GM23248 (cell line): Measurements from ENCODE around the gene PTCH1. TPM values are rescaled to one million over a fixed set of nuclear protein-coding genes. Genes with fewer than 3 reads are reported as not detected.

ENCODE experiments used
- DNase-seq: peaks from one replicate; pipeline ENCODE4 v3.0.0-alpha.2; 2015
- H2AFZ ChIP-seq: fragments of 200-600 bp; sonication (generic); 2 replicates; pipeline ENCODE4 v1.6.1; 2016; ENCODE audit warnings: antibody characterized with exemption
- H3F3A ChIP-seq: fragments of 200-600 bp; sonication (generic); 2 replicates; pipeline ENCODE4 v1.6.1; 2016; ENCODE audit warnings: mild to moderate bottlenecking, antibody characterized with exemption, mixed run types; ENCODE audit not compliant: insufficient read depth
- H3K27ac ChIP-seq: fragments of 200-600 bp; sonication (generic); 2 replicates; pipeline ENCODE4 v1.5.1; 2016; ENCODE audit warnings: mild to moderate bottlenecking
- H3K27me3 ChIP-seq: fragments of 200-600 bp; sonication (generic); replicated peaks from 2 replicates; pipeline ENCODE4 v1.6.1; 2016; ENCODE audit warnings: mild to moderate bottlenecking; ENCODE audit not compliant: insufficient read depth
- H3K36me3 ChIP-seq: fragments of 200-600 bp; sonication (generic); 2 replicates; pipeline ENCODE4 v1.6.1; 2016; ENCODE audit warnings: low read depth, mild to moderate bottlenecking
- H3K4me1 ChIP-seq: fragments of 200-600 bp; sonication (generic); 2 replicates; pipeline ENCODE4 v1.6.1; 2016; ENCODE audit warnings: mild to moderate bottlenecking; ENCODE audit not compliant: insufficient read depth
- H3K4me2 ChIP-seq: fragments of 200-600 bp; sonication (generic); one replicate; pipeline ENCODE4 v1.6.1; 2016; ENCODE audit warnings: mild to moderate bottlenecking; ENCODE audit not compliant: unreplicated experiment
- H3K4me3 ChIP-seq: fragments of 200-600 bp; sonication (generic); 2 replicates; pipeline ENCODE4 v1.5.1; 2016; ENCODE audit warnings: mild to moderate bottlenecking
- H3K79me2 ChIP-seq: fragments of 200-600 bp; sonication (generic); 2 replicates; pipeline ENCODE4 v1.6.1; 2016; ENCODE audit warnings: mild to moderate bottlenecking; ENCODE audit not compliant: insufficient read depth
- H3K9ac ChIP-seq: fragments of 200-600 bp; sonication (generic); 2 replicates; pipeline ENCODE4 v1.6.1; 2016; ENCODE audit warnings: mild to moderate bottlenecking
- H3K9me2 ChIP-seq: fragments of 200-600 bp; sonication (generic); 2 replicates; pipeline ENCODE4 v1.6.1; 2016; ENCODE audit warnings: mixed run types, mild to moderate bottlenecking, moderate library complexity; ENCODE audit not compliant: insufficient read depth
- H3K9me3 ChIP-seq: fragments of 200-600 bp; sonication (generic); one replicate; pipeline ENCODE4 v1.6.1; 2017; ENCODE audit warnings: low read depth
- H4K20me1 ChIP-seq: fragments of 200-600 bp; sonication (generic); 2 replicates; pipeline ENCODE4 v1.6.0; 2016; ENCODE audit not compliant: insufficient read depth
- EZH2 ChIP-seq: fragments of 200-600 bp; sonication (generic); IDR thresholded peaks from 2 replicates; pipeline ENCODE4 v1.6.1; 2018; ENCODE audit warnings: antibody characterized with exemption, mild to moderate bottlenecking; ENCODE audit not compliant: insufficient read depth, poor library complexity, severe bottlenecking
- EZH2phosphoT487 ChIP-seq: fragments of 200-600 bp; sonication (generic); IDR thresholded peaks from 2 replicates; pipeline ENCODE4 v1.6.1; 2018; ENCODE audit warnings: antibody characterized with exemption, moderate library complexity, mild to moderate bottlenecking, low read depth; ENCODE audit not compliant: insufficient read depth
- WGBS, 2 experiments: methylation state at CpG; one replicate each; pipeline ENCODE4 v1.1.6; 2015 to 2017; ENCODE audit warnings: low lambda C conversion rate in 2 of 2, low coverage in 1 of 2; ENCODE audit errors: missing lambda C conversion rate in 2 of 2; 5-methylcytosine and 5-hydroxymethylcytosine counted together
- in situ Hi-C: fragments of 300-500 bp; cut with MboI; formaldehyde crosslinking; loops from 2 replicates; pipeline ENCODE4 v1.15.0; 2020
- polyA plus RNA-seq: library from polyadenylated mRNA; unstranded; fragments of >200 nt; fragmentation: Nextera tagmentation; extraction: Ambion mirVana; gene quantifications from 2 replicates; pipeline ENCODE4 v1.2.1, GENCODE V29; 2016
- total RNA-seq: library from RNA; depleted of rRNA; stranded (reverse); fragments of >200 nt; shearing (Covaris generic); gene quantifications from 2 replicates; pipeline ENCODE4 v1.2.3, GENCODE V29; 2014

Gene PTCH1
- total and polyA plus RNA-seq, 2 experiments from 2014 or later: 3.8 to 7.3 TPM

- no peaks in the 10 kb centered on the region for H4K20me1 ChIP-seq
- no peak overlapping the region for H3K27ac ChIP-seq
- no peaks in the 10 kb centered on the region for H3K9me3 ChIP-seq
- no peaks in the 10 kb centered on the region; the same call in 1 of the 2 replicates for H3K9me2 ChIP-seq
- H3K4me1 ChIP-seq: peaks cover 9% of the 10 kb centered on the region
- H2AFZ ChIP-seq: no peak overlapping the region
- no peaks in the 10 kb centered on the region for H3K27me3 ChIP-seq
- no peak for TF ChIP-seq EZH2
- no peak for TF ChIP-seq EZH2phosphoT487
- peaks cover 8% of the 10 kb centered on the region; the same call in 1 of the 2 replicates for H3K36me3 ChIP-seq
- no peaks in the 10 kb centered on the region for H3F3A ChIP-seq
- no peaks in the 10 kb centered on the region for H3K79me2 ChIP-seq
- 71 to 72% methylated on average over 4 of the region's 4 CpGs for WGBS, 2 experiments
- in situ Hi-C loops: no loop called here
- no peak overlapping the region for H3K9ac ChIP-seq
- no peak overlapping the region for H3K4me2 ChIP-seq
- DNase-seq: no peak
- H3K4me3 ChIP-seq: no peak overlapping the region
Measured at GRCh38 chr9:95465115-95465514, 51.7 kb downstream of the PTCH1 start.

GRCh38 chr9:95463148-95464060 lies 53.4 kb downstream of the PTCH1 start:
- peak overlapping the region; percentile 74 for H3K4me2 ChIP-seq
- 89% methylated on average over 21 of the region's 21 CpGs for WGBS, 2 experiments
- H3K9me3 ChIP-seq: no peaks in the 10 kb centered on the region
- peaks cover 3% of the 10 kb centered on the region; the same call in 1 of the 2 replicates for H3K36me3 ChIP-seq
- H4K20me1 ChIP-seq: no peaks in the 10 kb centered on the region
- H3K79me2 ChIP-seq: no peaks in the 10 kb centered on the region
- peak overlapping the region; percentile 58 for H3K4me3 ChIP-seq
- peak overlapping the region; percentile 43; the same call in 1 of the 2 replicates for H3K9ac ChIP-seq
- no peaks in the 10 kb centered on the region for H3K27me3 ChIP-seq
- in situ Hi-C loops: no loop called here
- peaks cover 9% of the 10 kb centered on the region for H3K4me1 ChIP-seq
- TF ChIP-seq EZH2 (no peak), EZH2phosphoT487 (no peak)
- no peaks in the 10 kb centered on the region; the same call in 1 of the 2 replicates for H3K9me2 ChIP-seq
- no peak for DNase-seq
- no peaks in the 10 kb centered on the region for H3F3A ChIP-seq
- peak overlapping the region; percentile 83; the same call in 1 of the 2 replicates for H2AFZ ChIP-seq
- no peak overlapping the region for H3K27ac ChIP-seq

- DNase-seq: peak; percentile 73
- H4K20me1 ChIP-seq: no peaks in the 10 kb centered on the region
- TF ChIP-seq EZH2phosphoT487: no peak
- TF ChIP-seq EZH2: no peak
- peak overlapping the region; percentile 58 for H3K4me3 ChIP-seq
- H3K4me1 ChIP-seq: peaks cover 9% of the 10 kb centered on the region
- H3K9me3 ChIP-seq: no peaks in the 10 kb centered on the region
- in situ Hi-C loops: no loop called here
- no peaks in the 10 kb centered on the region; the same call in 1 of the 2 replicates for H3K9me2 ChIP-seq
- no peak overlapping the region for H3K27ac ChIP-seq
- H3K27me3 ChIP-seq: no peaks in the 10 kb centered on the region
- H2AFZ ChIP-seq: peak overlapping the region; percentile 83
- peak overlapping the region; percentile 74 for H3K4me2 ChIP-seq
- no peaks in the 10 kb centered on the region for H3K36me3 ChIP-seq
- H3K79me2 ChIP-seq: no peaks in the 10 kb centered on the region
- 19 to 21% methylated on average over 24 to 30 of the region's 30 CpGs for WGBS, 2 experiments
- peak overlapping the region; percentile 43 for H3K9ac ChIP-seq
- H3F3A ChIP-seq: no peaks in the 10 kb centered on the region
Measured at GRCh38 chr9:95462249-95463147, 54.3 kb downstream of the PTCH1 start.
